Fibroblast of mammary gland (primary cell): ENCODE results near the gene TIMM8A.

Source experiments
- DNase-seq: peaks from one replicate; pipeline ENCODE4 v3.0.0-alpha.2; 2010; ENCODE audit warnings: low read depth
- H3K4me3 ChIP-seq: 2 replicates; pipeline ENCODE4 v1.5.1; 2011; ENCODE audit warnings: low read depth, mild to moderate bottlenecking, low read length, moderate library complexity; ENCODE audit not compliant: control insufficient read depth
- CTCF ChIP-seq: conservative IDR thresholded peaks from 2 replicates; pipeline ENCODE4 v1.5.1; 2011; ENCODE audit warnings: low read depth, low read length, inconsistent platforms; ENCODE audit not compliant: control insufficient read depth, insufficient read depth

Gene TIMM8A

GRCh38 chrX:101377547-101377946 is 29.0 kb upstream of the TIMM8A start:
- no peak for TF ChIP-seq CTCF
- no peak overlapping the region for H3K4me3 ChIP-seq
- no peak for DNase-seq

- no peak overlapping the region for H3K4me3 ChIP-seq
- no peak for TF ChIP-seq CTCF
- DNase-seq, result no peak
Observed at GRCh38 chrX:101370888-101371504, 22.5 kb upstream of the TIMM8A start.

- DNase-seq, result no peak
- H3K4me3 ChIP-seq, result no peak overlapping the region
- TF ChIP-seq CTCF, result no peak
Observed at GRCh38 chrX:101369687-101370086, 21.1 kb upstream of the TIMM8A start.

- no peak overlapping the region for H3K4me3 ChIP-seq
- no peak for TF ChIP-seq CTCF
- DNase-seq, result no peak
Observed at GRCh38 chrX:101368800-101369199, 20.3 kb upstream of the TIMM8A start.

GRCh38 chrX:101365301-101365795 is 16.8 kb upstream of the TIMM8A start:
- no peak for DNase-seq
- H3K4me3 ChIP-seq, result no peak overlapping the region
- no peak for TF ChIP-seq CTCF

- DNase-seq, result no peak
- TF ChIP-seq CTCF, result no peak
- no peak overlapping the region for H3K4me3 ChIP-seq
Observed at GRCh38 chrX:101362757-101363156, 14.2 kb upstream of the TIMM8A start.

GRCh38 chrX:101362116-101362515 is 13.6 kb upstream of the TIMM8A start:
- no peak for TF ChIP-seq CTCF
- H3K4me3 ChIP-seq, result no peak overlapping the region
- DNase-seq, result no peak
